ENCODE measurements around the gene EPAS1.

Gene EPAS1

DNA sequence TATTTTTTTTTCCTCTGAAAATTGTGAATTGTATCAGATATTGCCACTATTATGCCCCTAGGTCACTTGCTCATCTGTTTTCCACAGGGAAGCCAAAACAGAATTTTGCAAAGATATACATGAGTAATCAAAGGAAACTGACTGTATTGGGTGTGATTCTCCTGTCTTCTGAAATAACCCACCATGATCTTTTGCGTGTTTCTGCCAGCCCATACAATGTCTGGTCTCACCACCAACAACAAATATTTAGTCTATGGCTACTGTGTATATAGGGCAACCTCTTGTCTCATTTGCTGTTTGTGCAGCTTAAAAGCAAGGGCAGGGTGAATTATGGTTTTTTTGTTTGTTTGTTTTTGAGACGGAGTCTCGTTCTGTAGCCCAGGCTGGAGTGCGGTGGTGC, 26.5 kb downstream of the EPAS1 start:
- DNase-seq (ENCODE audit: low spot score), result no peak

DNA sequence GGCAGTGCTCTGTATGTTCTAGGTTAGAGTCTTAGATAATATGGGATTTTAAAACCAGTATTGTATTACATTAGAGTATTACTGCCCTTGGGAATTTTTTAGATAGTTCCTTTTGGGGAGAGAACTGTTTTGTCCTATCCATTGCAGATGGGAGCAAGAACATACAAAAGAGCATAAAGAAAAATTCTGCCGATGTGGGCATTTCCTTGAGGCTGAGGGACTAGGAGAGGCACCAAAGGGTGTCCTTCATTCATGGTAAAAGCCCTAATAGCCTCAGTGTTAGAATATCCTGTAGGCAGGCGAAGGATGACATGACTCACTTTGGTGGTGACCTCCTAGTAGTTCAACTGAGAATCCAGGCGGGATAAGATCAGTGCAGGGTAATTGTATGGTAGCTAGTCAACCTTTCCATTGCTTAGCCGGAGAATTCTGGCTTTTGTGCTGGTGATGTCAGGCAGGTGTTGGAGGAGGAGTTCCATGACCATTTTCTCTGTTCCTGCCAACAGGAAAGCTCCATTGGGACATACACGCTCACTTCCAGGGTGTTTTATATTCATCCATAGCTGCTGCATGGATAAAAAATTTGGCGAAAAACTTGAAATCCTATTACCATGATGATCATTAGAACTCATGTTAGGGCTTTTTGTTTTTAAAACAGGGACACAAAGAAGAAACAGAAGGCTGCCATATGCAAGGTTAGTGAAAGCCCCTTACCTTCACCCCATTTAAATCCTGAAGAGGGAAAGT, 28.1 kb downstream of the EPAS1 start:
- no peak for DNase-seq (ENCODE audit: low spot score)

DNA sequence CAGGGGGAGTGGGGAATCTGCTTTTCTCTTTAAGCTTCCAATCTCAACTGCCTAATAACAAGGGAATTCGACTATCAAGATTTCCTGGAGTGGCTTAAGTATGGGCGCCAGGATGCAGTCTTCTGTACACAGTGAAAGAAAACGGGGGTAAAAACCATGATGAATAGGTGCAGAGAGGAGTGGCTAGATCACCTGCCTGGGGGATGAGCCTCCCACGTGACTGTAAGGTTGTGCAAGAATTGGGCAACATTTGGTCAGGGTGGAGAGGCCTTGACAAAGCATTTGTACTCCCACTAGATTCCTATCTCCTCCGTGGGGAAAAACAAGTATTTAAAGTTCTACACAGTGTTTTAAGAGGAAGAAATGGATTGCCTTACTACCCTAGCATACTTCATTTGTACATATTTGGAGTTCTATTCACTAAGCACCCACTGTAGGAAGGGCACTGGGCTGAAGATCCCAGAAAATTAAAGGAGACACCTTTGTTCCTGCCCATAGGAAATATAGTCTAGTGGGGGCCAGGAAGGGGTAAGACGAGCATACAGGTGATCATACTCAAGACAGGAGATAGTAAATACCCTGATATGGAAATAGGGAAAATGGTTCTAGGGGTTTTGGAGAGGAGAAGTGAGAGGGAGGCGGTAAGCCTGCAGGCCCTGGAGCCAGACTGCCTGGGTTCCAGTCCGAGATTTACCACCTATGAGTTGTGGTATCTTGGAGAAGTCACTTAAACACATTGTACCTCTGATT, 29.2 kb downstream of the EPAS1 start:
- DNase-seq (ENCODE audit: low spot score), result no peak

DNA sequence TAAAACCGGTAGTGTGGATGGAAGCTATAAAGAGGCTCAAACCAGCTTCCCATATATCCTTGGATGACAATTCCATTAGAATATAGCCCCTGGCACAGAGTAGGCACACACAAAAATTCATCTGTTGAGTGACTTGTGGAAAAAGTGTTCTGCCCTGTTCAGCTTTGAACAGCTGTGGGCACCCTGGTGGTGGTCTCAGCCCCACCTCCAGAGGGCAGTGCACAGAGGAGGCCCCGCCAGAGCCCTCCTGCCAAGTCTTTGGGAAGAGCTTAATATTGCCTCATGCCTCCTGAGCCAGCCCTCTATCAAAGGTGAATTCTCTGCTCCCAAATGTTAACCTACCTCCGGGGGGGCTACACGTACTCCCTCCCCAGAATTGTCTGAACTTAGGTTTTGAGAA, 30.4 kb downstream of the EPAS1 start:
- DNase-seq (ENCODE audit: low spot score), result no peak

DNA sequence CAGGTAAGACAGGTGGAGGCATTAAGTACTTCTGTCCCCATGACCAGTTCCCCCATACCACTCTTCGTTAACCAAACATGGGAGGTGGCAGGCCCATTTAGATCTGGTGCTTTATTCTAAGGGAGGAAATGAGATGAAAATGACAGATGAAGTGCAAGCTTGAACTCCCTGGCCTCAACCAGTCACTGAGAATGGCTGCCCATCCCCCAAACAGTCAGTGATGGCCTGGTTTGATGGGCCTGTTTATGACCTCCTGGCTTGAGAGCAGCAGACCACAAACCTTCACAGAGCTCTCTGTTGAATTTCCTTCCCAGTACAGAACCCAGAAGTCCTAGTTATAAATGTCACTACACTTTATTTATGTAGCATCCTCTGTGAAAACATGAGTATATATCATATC, 31.1 kb downstream of the EPAS1 start:
- no peak for DNase-seq (ENCODE audit: low spot score)

DNA sequence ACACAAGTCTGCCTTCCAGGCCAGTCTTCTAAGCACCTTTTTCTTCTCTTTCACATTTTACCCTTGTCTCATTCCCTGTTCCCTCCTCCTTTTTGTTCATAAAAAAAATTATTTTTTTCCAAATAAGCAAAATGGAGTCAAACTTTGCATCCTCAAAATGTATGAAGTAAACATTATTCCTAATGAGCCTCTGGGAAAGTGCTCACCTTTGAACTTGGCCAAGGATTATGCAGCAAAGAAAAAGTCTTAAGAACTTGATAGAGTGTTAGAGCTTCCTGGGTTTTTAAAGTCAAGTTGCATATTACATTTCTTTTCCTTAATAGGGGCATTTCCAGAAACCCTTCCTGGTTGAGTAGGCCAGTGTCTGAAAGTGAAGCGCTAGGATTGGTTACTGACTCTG, 31.6 kb downstream of the EPAS1 start:
- DNase-seq (ENCODE audit: low spot score), result no peak

DNA sequence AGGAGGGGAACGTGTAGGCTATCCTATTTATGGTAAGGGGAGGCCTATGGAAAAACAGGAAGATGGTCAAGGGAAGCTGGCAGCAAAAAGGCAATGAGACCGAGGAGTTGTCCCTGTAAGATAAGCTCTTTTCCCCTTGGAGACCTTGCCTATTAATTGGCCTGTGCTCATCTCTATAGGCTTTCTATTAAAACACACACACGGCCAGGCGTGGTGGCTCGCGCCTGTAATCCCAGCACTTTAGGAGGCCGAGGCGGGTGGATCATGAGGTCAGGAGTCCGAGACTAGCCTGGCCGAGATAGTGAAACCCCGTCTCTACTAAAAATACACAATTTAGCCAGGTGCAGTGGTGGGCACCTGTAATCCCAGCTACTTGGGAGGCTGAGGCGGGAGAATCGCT, 32.1 kb downstream of the EPAS1 start:
- DNase-seq (ENCODE audit: low spot score), result no peak

DNA sequence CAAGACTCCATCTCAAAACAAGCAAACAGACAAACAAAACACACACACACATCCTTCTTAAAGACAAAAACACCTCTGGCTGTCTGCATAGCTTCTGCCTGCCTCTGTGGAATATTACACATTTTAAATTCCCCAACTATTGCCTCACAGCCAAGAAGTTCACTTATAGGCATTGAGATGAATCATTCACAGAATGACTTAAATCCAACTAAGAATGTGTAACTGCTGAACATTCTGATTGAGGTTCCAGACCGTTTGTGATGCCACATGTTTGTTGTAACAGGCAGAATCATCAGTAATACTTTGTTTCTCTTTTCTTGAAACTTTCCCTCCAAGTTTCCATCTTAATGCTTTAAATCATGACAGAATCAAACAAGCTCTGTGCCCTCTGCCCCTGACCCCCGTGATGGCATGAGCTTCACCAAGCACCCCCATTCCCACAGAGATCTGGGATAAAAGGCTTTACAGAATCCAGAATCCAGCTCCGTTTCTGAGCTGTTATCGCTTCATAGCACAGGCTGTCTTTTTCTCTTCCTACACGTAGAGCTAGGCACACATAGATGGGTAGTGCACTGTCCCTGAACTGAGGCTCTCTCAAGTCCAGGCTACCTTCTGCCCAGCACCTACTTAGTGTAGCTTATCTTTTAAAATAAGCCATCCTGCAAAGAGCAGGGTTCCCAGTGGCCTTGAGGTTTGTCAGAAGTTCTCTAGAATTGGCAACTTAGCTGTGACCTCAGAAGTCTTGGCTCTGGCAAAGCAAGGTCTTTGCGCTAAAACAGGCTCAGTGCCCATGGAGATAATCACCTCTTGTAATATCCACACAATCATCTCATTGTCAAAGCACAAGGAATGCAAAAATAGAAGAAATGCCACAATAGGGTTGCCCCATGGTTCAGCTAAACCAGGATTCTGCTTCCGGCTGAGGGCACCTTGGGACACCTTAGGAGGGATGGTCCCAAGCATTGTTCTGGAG, 32.9 kb downstream of the EPAS1 start:
- no peak for DNase-seq (ENCODE audit: low spot score)

DNA sequence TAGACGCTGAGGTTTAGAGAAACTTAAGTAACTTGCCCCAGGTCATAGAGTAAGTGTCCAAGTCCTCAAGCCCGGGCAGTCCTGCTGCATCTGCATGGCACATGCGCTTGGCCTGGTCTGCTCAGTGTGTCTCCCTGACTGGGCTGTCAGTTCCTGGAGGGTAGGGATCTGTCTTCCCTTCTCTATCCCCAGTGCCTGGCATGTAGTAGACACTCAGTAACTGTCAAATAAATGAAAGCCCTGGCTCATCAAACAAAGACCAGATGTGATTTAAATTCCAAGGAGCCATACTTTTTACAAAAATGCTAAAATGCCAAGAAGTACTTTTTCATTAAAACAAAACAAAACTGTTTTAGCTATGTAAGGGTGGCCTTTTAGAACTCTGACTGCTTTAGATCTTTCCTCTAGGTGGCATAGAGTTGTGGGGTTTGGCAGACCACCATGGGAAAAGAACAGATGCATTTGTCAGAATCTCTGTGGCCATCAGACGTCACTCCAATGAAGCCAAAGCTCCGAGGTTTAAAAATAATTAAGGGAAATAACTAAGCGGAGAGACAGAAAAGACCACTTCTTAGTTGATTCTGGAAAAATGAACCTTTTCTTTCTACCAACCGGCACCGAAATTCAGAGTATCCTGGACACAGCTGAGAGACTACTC, 34.0 kb downstream of the EPAS1 start:
- DNase-seq (ENCODE audit: low spot score), result no peak

DNA sequence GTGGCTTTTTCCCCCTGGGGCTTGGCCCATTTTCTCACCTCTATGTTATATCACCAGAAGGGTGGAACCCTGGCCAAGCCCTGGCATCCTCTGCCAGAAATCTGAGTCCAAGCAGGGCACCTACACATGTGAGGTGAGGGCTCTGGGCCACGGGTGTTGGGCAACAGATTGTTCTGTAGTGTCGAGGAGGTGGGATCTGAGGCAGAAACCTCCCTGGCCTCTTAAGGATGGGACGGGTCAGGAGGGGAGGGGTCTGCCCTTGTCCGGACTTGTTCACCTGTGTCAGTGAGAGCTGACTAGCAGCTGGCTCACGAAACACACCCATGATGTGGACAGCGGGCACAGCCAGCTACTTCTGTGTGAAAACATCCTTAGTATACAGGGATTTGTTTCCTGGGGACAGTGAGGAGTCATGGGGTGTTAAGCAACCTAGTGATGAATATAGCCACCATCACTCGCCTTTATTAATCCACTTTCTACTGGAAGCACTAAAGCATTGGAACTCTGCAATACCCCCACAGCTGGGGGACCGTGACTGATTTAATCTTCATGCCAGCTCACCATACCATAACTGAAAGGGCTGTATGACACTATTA, 35.6 kb downstream of the EPAS1 start:
- DNase-seq (ENCODE audit: low spot score), result no peak

DNA sequence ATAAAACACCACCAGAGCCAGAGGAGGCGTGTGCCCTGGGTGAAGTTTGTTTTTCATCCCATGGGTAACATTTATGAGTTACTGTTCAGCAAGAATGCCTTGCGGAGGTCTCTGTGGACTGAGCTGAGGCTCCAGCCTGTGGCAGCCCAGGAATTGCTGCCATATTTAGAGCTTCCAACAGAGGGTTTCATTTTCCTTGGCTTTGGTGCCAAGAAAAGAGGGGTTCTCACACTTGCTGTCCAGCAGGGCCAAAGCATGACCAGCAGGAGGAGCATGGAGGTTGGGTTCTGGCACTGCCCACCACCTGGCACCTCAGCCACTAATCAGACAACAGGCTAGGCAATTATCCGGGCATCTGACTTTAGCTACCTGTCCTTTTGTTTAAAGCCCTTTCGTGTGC, 36.7 kb downstream of the EPAS1 start:
- DNase-seq (ENCODE audit: low spot score), result no peak

DNA sequence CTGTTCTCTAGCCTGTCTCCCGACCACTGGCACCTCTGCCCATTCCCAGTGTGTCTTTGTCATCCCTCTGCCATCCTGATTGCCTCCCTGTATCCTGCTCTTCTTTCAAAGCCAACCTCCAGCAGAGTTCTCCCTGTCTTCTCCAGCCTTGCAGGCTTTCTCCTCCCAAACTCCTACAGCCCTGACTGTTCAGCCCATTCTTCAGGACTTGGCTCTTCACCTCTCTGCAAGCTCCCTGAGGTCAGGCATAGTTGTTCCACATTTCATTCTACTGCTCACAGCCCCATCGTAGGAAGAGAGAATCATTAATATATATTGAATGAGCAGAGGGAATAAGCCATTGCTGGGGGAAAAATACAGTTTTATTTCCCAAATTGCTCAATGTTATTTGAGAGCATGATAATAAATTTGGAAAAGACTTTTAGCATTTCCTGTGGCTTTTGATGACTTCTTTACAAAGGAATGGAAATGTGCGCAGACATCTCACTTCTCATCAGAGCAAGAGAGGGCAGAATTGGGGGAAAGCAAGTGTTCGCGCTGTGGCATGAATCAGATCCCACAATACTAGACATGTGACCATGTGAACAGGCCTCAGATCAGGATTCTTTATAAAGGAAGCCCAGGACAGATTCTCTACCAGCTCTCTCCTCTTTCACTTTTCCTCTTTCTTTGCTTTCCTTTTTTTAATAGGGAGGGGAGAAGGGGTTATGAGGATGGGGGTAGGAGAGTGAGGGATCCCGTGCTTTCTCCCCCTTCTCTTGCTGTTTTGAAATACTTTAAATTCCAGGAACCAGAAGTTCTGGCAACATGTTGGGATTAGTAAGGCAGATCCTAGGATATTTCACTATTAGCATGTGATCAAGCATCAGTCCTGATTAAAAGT, 37.4 kb downstream of the EPAS1 start:
- no peak for DNase-seq (ENCODE audit: low spot score)

DNA sequence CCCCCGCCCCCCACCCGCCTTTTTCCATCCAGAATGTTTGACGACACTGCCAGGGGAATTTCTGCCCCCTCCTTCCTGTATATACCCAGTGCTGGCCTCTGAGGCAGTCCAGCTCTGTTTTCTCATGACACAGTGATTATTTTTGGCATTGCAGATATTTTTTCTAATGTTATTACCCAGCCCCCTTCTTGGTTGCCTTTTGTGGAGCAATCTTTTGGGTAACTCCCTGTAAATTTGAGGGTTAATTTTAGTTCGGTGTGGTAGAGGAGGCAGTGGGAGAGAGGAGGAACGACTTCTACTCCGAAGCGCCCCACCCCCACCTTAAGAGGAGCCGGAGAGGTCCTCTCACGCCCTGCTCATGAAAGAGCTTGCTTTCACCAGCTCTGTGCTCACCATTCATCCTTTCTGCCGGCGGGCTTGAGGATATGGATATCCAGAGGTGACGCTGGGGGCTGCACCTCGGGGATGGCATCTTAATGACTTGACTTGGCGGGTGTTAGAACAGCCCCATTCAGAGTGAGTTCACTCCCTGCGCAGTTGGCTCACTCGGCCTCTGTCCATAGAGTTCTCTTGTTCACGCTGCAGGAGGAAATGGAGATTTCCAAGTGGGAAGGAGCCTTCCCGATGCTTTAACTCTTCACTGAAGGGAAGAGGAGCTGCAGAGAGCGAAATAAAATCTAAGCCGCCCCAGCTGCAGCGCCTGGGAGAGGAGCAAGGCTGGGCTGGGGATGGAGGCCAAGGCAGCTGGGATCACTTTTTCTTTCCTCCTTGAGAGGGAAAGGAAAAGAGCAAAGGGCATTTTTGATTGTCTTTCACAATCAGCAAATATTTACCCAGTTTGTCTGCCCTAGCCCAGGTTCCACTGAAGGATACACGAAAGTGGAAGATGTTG, 38.4 kb downstream of the EPAS1 start:
- no peak for DNase-seq (ENCODE audit: low spot score)

DNA sequence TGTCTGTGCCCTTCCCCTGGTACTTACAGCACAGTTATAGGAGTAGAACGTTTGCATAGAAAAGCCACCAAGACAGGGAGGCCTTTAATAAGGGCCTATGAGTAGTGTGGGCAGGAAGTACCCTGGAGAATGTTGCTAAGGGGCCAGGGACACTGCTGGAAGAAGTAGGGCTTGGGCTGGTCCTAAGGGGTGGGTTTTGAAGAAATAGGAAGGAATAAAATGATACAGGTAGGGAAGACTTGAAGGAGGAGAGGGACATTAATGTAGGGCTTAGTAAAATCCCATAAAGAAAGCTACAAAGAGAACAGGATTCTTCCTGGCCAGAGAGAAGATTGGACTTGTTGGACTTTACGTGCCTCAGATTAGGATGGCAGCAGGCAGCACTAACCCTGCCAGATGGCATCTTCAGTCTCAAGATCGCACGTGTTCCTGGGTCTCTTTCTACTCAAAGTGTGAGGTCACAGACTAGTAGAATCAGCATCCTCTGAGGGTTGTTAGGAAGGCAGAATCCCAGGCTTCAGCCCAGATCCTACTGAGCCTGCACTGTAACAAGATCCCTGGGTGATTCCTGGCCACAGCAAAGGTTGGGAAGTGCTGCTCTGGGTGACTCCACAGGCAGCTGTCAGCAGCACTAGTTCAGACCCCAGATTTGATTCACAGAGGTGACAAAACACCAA, 39.2 kb downstream of the EPAS1 start:
- no peak for DNase-seq (ENCODE audit: low spot score)

DNA sequence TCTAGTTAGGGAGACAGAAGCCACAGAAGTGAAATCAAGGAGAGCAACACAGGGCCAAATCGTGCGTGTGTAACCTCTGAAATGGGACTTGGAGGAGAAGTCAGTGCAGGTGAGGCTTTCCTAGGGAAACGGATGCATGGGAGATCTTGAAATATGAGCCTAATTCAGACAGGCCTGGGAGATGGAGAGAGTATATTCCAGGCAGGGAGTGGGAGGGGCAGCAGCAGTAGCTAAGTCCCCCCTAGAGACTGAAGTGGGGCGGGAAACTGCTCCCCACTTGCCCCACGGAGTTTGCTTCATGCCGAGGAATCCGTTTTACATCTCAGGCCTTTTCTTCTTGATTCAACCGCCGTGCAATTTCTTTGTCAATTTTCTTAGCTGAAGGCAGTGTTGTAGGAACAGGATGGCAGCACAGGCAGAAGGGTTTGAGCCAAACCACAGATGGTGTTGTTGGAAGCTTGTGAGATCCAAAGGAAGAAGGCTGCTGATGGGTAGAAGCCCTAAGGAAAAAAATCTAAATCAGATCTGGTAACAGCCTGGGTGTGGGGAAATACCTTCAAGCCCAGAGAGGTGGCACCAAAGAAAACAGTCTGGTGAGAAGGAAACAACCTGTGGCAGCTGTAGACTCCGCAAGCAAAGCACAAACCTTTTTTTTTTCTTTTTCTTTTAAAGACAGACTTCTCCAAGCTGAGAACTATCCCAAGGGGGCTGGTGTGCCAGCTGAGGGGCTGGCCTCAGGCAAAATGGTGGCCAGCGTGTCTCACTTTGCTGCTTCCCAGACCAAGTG, 40.2 kb downstream of the EPAS1 start:
- DNase-seq (ENCODE audit: low spot score), result no peak

DNA sequence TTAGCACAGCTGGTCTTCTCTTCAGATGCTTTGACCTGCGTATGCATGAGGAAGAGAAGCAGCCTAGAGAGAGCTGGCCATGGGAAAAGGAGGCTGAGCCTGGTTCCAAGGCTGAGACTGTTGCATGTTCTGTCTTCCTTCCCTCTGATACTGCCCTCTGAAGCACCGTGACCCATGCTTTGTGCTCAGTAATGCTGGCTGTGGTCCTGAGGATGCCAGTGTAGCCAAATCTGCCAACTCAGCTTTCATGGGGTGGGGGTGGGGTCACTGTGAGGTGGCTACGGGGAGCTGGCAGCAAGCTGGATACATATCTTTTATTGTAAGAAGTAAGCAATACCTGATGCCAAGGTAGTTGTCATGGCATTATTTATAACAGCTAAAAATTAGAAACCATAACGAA, 41.5 kb downstream of the EPAS1 start:
- no peak for DNase-seq (ENCODE audit: low spot score)

DNA sequence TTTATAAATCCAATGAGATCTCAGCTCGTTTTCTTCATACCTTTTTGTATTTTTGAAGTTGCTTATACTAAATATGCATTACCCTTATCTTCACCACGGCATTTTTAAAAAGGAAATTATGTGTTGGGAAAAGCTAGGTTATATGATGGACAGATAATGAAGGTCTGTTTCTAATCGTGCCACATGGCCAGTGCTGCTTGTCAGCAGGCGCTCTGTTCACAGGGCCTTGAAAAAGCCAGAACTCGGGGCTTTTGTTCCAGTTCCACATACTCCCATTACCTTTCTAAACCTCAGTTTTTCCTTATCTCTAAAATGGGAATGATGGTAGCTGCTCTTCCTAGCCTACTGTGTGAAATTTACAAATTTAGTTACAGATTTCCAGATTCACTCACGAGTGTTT, 42.0 kb downstream of the EPAS1 start:
- DNase-seq (ENCODE audit: low spot score), result no peak

Data from D341Med (cell line).